GF-D8 (cell line): ENCODE results near the gene KMT2C.
"Not testable (repeated sequence)": the region's sequence is repeated elsewhere in the genome, so short reads cannot be mapped to it uniquely, and the experiment has no call there.

Experiments used
- DNase-seq: peaks from one replicate; lab custom pipeline; 2025; lab: John Stamatoyannopoulos, UW

KMT2C gene

GRCh38 chr7:152313217-152313616, 122.6 kb downstream of the KMT2C start:
- no peak for DNase-seq

- no peak for DNase-seq
Observed at GRCh38 chr7:152312316-152312715, 123.5 kb downstream of the KMT2C start.

- no peak for DNase-seq
Observed at GRCh38 chr7:152307902-152308301, 127.9 kb downstream of the KMT2C start.

GRCh38 chr7:152299542-152300143, 136.2 kb downstream of the KMT2C start:
- not testable (repeated sequence) for DNase-seq

DNA sequence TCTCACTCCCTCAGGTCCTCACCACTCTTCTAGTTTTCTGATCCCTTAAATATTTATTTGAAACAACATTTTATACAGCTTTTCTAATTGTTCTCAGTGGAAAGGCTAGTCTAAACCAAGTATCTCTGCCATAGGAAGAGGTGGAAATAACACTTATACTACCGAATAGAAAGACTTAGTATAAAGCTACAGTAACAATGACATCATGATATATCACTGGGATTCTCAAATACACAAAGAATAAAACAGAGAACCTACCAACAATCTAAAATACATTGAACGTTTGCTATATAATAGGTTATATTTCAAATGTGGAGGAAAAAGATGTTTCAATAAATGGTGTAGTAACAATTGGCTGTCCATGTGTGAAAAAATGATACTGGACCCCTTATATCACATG, 142.9 kb downstream of the KMT2C start:
- DNase-seq = no peak

GRCh38 chr7:152286972-152287371, 148.8 kb downstream of the KMT2C start:
- not testable (repeated sequence) for DNase-seq

DNA sequence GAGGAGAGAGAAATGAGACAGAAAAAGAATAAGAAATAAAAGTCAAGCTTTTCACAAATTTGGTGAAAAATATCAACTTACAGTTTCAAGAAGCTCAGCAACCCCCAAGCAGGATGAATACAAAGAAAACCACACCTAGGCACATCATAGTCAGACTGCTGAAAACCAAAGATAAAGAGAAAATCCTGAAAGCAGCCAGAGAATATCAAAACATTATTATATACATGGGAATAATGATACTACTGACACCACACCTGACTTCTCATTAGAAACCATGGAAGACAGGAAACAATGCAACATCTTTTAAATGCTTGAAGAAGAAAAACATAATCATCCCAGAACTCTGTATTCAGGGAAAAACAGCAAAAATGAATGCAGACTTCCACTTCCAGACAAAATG, 149.6 kb downstream of the KMT2C start:
- DNase-seq = not testable (repeated sequence)

DNA sequence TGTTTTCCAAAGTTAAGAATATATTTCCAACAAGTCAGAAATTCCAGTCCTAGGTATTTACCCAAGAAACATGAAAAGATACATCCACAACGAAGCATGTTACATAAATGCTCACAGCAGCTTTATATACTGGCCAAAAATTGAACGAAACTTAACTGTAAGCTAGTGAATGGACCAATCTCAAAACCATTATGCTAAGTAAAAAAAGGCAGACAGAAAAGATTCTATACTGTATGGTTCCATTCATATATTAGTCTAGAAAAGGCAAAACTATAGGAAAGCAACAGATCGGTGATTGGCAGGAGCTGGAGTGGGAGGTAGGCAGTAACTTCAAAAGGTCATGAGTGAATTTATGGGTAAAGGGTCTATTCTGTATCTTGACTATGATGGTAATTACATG, 150.8 kb downstream of the KMT2C start:
- not testable (repeated sequence) for DNase-seq

- not testable (repeated sequence) for DNase-seq
Observed at GRCh38 chr7:152277687-152278086, 158.1 kb downstream of the KMT2C start.

DNA sequence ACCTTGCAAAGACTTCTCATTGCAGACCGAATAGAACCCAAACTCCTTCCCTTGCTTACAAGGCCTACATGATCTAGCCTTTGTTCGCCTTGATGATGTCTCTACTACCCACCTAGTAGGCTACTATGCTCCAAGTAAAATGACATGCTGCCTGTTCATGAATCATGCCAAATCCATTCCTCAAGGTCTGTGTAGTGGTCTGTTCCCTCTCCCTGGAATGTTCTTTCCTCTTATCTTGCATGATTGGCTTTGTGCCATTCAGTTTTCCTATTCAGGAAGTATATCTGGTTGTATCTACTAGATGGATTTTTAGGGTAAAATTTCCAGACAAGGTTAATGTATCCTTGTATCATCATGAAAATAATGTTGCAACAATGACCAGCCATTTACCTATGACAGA, 165.4 kb downstream of the KMT2C start:
- not testable (repeated sequence) for DNase-seq

DNA sequence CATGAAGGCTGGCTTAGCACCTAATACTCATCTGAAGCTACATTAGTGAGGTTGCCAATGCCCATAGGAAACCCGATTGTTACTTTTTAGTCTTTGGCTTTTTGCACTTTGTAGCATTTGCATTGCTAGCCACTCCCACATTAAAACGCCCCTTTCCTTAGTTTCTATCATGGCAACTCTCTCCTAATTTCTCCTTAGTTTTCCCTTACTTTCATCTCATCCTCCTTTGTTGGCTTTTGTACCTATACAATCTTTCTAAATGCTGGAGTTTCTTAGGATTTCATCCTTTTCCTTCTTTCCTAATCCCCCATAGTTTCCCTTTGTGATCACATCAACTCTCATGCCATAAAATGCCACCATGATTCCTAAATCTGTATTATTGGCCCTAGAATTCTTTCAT, 168.9 kb downstream of the KMT2C start:
- not testable (repeated sequence) for DNase-seq

DNA sequence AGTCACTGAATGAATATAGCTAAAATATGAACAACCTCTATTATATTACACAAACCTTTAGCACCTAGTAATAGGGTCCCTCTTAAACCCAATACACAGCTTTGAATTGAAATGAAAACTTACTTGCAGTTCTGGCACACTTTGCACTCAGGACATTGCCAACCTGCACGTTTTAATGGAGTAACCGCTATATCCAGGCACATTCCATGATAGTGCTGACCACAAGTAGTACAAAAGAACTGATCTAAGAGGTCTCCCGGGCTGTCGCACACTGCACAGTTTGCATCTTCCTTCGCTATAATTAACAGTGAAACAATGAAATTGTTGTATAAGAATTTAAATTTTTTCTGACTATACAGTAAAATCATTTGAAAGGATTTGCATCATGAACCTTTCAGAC, 170.9 kb downstream of the KMT2C start:
- not testable (repeated sequence) for DNase-seq

GRCh38 chr7:152262146-152262545, 173.7 kb downstream of the KMT2C start:
- not testable (repeated sequence) for DNase-seq

- DNase-seq = not testable (repeated sequence)
Observed at GRCh38 chr7:152259645-152260044, 176.2 kb downstream of the KMT2C start.

DNA sequence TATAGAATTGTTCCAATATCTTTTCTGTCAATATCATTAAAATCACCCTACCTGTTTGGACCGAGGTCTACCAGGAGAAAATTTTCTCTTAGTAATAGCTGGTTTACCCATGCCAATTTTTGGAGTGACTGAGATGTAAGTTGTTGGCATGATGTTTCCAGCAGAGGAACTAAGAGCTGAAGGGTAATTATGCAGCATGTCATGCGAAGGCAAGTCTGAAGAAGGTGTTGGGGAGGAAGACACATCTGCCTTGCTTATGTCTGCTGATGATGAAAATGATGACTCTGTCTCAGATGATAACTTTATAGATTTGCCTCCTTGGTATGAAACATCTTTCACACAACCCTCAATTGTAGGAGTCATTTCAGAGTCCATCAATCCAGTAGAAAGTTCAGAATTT, 188.0 kb downstream of the KMT2C start:
- not testable (repeated sequence) for DNase-seq

DNA sequence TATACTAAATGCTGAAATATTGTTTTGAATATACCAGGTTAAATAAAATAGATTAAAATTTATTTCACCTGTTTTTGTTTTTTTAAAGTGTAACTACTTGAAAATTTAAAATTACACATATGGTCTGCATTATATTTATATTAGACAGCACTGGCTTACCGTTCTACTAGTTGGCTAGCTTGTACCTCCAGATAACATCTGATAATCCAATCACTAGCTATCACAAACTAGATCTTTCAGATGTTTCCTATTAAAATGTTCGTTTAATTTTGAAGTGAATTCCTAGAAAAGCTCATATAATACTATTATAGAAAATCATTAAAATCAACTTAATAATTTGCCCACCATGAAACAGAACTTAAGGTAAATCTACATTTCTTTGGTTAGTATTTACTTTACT, 190.4 kb downstream of the KMT2C start:
- not testable (repeated sequence) for DNase-seq

DNA sequence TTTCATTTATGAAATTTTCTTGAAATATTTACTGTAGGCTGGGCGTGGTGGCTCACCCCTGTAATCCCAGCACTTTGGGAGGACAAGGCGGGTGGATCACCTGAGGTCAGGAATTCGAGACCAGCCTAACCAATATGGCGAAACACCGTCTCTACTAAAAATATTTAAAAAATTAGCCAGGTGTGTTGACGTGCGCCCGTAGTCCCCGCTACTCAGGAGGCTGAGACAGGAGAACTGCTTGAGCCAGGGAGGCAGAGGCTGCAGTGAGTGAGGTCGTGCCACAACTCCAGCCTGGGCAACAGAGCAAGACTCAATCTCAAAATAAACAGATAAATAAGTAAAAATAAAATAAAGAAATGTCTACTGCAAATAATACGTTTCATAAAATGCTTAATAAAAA, 192.3 kb downstream of the KMT2C start:
- DNase-seq = not testable (repeated sequence)

- not testable (repeated sequence) for DNase-seq
Observed at GRCh38 chr7:152241301-152241700, 194.5 kb downstream of the KMT2C start.

DNA sequence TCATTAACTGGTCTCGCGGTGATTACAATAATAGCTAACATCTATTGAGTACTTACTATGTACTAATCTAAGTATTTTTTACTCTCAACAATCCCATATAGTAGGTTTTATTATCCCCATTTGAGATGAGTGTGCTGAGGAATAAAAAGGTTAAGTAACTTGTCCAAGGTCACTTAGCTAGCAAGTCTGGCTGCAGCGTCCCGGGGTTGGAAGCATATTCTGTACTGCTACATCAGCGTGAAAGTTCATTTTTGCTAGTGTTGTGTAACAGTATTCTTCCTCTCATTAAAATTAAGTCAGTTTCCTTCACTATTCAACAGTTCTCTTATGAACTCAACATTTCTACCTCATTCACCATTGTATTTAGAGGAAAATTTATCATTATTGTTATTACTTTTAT, 199.5 kb downstream of the KMT2C start:
- DNase-seq = not testable (repeated sequence)

GRCh38 chr7:152234421-152234820, 201.4 kb downstream of the KMT2C start:
- DNase-seq = not testable (repeated sequence)

- DNase-seq = no peak
Observed at GRCh38 chr7:152231089-152231488, 204.7 kb downstream of the KMT2C start.

DNA sequence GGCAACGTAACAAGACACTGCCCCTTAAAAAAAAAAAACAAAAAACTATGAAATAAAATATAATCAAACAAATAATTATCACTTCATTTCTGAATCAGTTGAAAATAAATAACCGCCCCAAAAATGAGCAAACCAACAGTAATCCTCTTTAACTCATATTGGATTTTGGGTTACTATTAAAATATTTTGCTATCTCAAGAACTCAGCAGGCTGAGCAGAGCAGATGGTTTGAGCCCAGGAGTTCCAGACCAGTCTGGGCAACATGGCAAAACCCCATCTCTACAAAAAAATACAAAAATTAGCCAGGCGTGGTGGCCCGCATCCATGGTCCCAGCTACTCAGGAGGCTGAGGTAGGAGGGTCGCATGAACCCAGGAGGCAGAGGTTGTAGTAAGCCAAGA, 216.2 kb downstream of the KMT2C start:
- DNase-seq = not testable (repeated sequence)

DNA sequence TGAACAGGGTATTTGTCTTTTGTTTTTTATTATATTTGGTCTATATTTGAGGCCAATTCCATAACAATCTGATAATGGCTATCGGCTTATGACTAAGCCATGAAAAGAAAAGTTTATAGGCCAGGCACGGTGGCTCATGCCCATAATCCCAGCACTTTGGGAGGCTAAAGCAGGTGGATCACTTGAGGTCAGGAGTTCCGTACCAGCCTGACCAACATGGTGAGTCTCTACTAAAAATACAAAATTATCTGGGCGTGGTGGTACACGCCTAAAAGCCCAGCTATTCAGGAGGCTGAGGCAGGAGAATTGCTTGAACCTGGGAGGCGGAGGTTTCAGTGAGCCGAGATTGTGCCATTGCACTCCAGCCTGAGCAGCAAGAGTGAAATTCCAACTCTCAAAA, 227.0 kb downstream of the KMT2C start:
- DNase-seq = not testable (repeated sequence)

DNA sequence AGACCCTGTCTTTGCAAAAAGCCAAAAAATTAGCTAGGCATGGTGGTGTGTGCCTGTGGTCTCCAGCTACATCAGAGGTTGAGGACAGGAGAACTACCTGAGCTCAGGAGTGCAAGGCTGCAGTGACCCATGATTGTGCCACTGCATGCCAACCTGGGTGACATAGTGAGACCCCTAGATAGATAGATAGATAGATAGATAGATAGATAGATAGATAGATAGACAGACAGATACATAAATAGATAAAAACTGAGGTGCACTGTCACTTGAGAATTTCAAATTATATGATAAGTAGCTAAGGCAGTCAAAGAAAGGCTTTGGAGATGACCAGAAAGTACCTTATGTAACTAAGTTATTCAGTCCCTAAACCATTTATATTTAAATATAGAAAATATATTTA, 231.4 kb downstream of the KMT2C start:
- DNase-seq = not testable (repeated sequence)
